HG03439 (cell line): ENCODE measurements around the gene CSF1.

Experiments used
- ATAC-seq: cut with Tn5 transposase; IDR thresholded peaks from one replicate; pipeline ENCODE4 v1.9.1; 2021; ENCODE audit warnings: mild to moderate bottlenecking, moderate library complexity; ENCODE audit not compliant: unreplicated experiment

Gene CSF1

GRCh38 chr1:109975718-109976117 is 65.1 kb downstream of the CSF1 start:
- ATAC-seq, result no peak

GRCh38 chr1:109976762-109977161 is 66.1 kb downstream of the CSF1 start:
- ATAC-seq, result no peak

GRCh38 chr1:109977225-109977624 is 66.6 kb downstream of the CSF1 start:
- ATAC-seq, result no peak

GRCh38 chr1:109977657-109978378 is 67.2 kb downstream of the CSF1 start:
- ATAC-seq, result no peak

- ATAC-seq, result no peak
Measured at GRCh38 chr1:109978761-109979488, 68.3 kb downstream of the CSF1 start.

GRCh38 chr1:109979489-109980091 is 68.9 kb downstream of the CSF1 start:
- no peak for ATAC-seq
